ENCODE results near the gene NLRP1. TPM values are rescaled to one million over a fixed set of nuclear protein-coding genes. Genes with fewer than 3 reads are reported as not detected.

NLRP1 gene
- total RNA-seq, 4 donors from 2014 or later: 7.6 to 21.8 (median 13.7) TPM

- WGBS, 2 donors (ENCODE audit: low coverage in 1 of 2): 93 to 95% methylated on average over 1 of the region's 1 CpG
- Histone ChIP-seq H3K36me3 (no peaks in the 10 kb centered on the region), H3K27me3 (no peaks in the 10 kb centered on the region), H3K27ac (no peak overlapping the region), H3K9me3 (no peaks in the 10 kb centered on the region), H3K4me3 (no peak overlapping the region), H3K4me1 (no peaks in the 10 kb centered on the region)
- in situ Hi-C loops (cut with MboI; ENCODE audit: low pct_ligation_motif_present in 1 of 4, low pct_unique_long_range_greater_than_20kb in 1 of 4, low sequenced_read_pairs in 3 of 4) (no loop called here), intact Hi-C loops (cut with DNase I; ENCODE audit: low total_unique reads) (no loop called here)
- TF ChIP-seq POLR2AphosphoS5 (IDR thresholded peaks at IDR 0.05) (no peak), CTCF (IDR thresholded peaks at IDR 0.05) (no peak), EP300 (IDR thresholded peaks at IDR 0.05; ENCODE audit: low read depth) (no peak), POLR2A (IDR thresholded peaks at IDR 0.05) (no peak)
- DNase-seq: no peak
Measured at GRCh38 chr17:5571281-5571680, 13.0 kb downstream of the NLRP1 start.

- in situ Hi-C loops (cut with MboI; ENCODE audit: low pct_ligation_motif_present in 1 of 4, low pct_unique_long_range_greater_than_20kb in 1 of 4, low sequenced_read_pairs in 3 of 4): no loop called here
- intact Hi-C loops (cut with DNase I; ENCODE audit: low total_unique reads): no loop called here
- H3K4me1 ChIP-seq: no peaks in the 10 kb centered on the region
- H3K36me3 ChIP-seq: no peaks in the 10 kb centered on the region
- no peak overlapping the region for H3K27ac ChIP-seq
- H3K9me3 ChIP-seq: no peaks in the 10 kb centered on the region
- H3K4me3 ChIP-seq: no peak overlapping the region
- H3K27me3 ChIP-seq: no peaks in the 10 kb centered on the region
- WGBS, 2 donors (ENCODE audit: low coverage in 1 of 2): 82 to 83% methylated on average over 2 of the region's 2 CpGs
- TF ChIP-seq POLR2AphosphoS5 (IDR thresholded peaks at IDR 0.05): no peak
- no peak for TF ChIP-seq POLR2A (IDR thresholded peaks at IDR 0.05)
- no peak for TF ChIP-seq CTCF (IDR thresholded peaks at IDR 0.05)
- TF ChIP-seq EP300 (IDR thresholded peaks at IDR 0.05; ENCODE audit: low read depth): no peak
- DNase-seq: no peak
Measured at GRCh38 chr17:5565808-5566207, 18.5 kb downstream of the NLRP1 start.

- H3K27ac ChIP-seq: no peak overlapping the region
- in situ Hi-C loops (cut with MboI; ENCODE audit: low pct_ligation_motif_present in 1 of 4, low pct_unique_long_range_greater_than_20kb in 1 of 4, low sequenced_read_pairs in 3 of 4): no loop called here
- H3K4me1 ChIP-seq: no peaks in the 10 kb centered on the region
- DNase-seq: no peak
- H3K27me3 ChIP-seq: no peaks in the 10 kb centered on the region
- no peak overlapping the region for H3K4me3 ChIP-seq
- no peaks in the 10 kb centered on the region for H3K36me3 ChIP-seq
- H3K9me3 ChIP-seq: no peaks in the 10 kb centered on the region
- TF ChIP-seq EP300 (IDR thresholded peaks at IDR 0.05; ENCODE audit: low read depth) (no peak), POLR2A (IDR thresholded peaks at IDR 0.05) (no peak), CTCF (IDR thresholded peaks at IDR 0.05) (no peak), POLR2AphosphoS5 (IDR thresholded peaks at IDR 0.05) (no peak)
- intact Hi-C loops (cut with DNase I; ENCODE audit: low total_unique reads): no loop called here
- WGBS, 2 donors (ENCODE audit: low coverage in 1 of 2): 73 to 76% methylated on average over 2 of the region's 2 CpGs
Measured at GRCh38 chr17:5563456-5563855, 20.9 kb downstream of the NLRP1 start.

- TF ChIP-seq CTCF (IDR thresholded peaks at IDR 0.05) (no peak), POLR2AphosphoS5 (IDR thresholded peaks at IDR 0.05) (no peak), EP300 (IDR thresholded peaks at IDR 0.05; ENCODE audit: low read depth) (no peak), POLR2A (IDR thresholded peaks at IDR 0.05) (no peak)
- in situ Hi-C loops (cut with MboI; ENCODE audit: low pct_ligation_motif_present in 1 of 4, low pct_unique_long_range_greater_than_20kb in 1 of 4, low sequenced_read_pairs in 3 of 4): no loop called here
Measured at GRCh38 chr17:5562661-5563360, 21.5 kb downstream of the NLRP1 start.

More at GRCh38 chr17:5562661-5563360, 21.5 kb downstream of the NLRP1 start:
- no peak overlapping the region for H3K4me3 ChIP-seq
- no peaks in the 10 kb centered on the region for H3K27me3 ChIP-seq
- no peak overlapping the region for H3K27ac ChIP-seq
- intact Hi-C loops (cut with DNase I; ENCODE audit: low total_unique reads): no loop called here
- H3K4me1 ChIP-seq: no peaks in the 10 kb centered on the region
- H3K9me3 ChIP-seq: no peaks in the 10 kb centered on the region
- 80 to 83% methylated on average over 2 to 6 of the region's 6 CpGs for WGBS, 2 donors (ENCODE audit: low coverage in 1 of 2)
- DNase-seq: no peak
- H3K36me3 ChIP-seq: no peaks in the 10 kb centered on the region
